SU-DHL-6 (cell line): Measurements from ENCODE around the gene TMPO.

Experiments used
- EZH2phosphoT487 ChIP-seq: fragments of 200-600 bp; sonication (generic), shearing (Covaris generic); conservative IDR thresholded peaks from 2 replicates; pipeline ENCODE4 v1.6.1; 2018; ENCODE audit warnings: mild to moderate bottlenecking, antibody characterized with exemption, low read length, moderate library complexity, mixed read lengths
- TF ChIP-seq, protein P1 (sequence below): fragments of 200-600 bp; sonication (generic); IDR thresholded peaks from one replicate; pipeline ENCODE4 v1.5.1; 2017; ENCODE audit warnings: antibody characterized with exemption, mild to moderate bottlenecking, low read length, moderate library complexity; ENCODE audit not compliant: insufficient read depth, poor library complexity, severe bottlenecking

DNA sequence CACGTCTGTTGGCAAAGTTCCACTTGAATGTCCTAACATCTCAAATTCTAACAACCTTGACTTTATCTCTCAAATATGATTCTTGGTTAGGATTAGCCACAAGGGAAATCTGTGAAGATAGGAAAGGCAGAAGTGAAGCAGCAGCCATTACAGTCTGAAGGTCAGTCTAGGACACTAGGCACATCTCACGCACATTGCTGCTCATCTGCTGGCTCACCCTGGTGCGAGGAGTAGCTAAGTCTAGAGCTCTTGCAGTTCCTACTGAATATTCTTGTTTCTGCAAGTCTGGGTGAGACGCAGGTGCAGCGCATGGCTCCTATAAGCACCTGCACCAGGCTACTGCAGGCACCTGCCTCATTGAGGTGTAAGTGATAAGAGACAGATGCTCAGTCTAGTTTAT, 71.7 kb downstream of the TMPO start:
- TF ChIP-seq, protein P1, sequence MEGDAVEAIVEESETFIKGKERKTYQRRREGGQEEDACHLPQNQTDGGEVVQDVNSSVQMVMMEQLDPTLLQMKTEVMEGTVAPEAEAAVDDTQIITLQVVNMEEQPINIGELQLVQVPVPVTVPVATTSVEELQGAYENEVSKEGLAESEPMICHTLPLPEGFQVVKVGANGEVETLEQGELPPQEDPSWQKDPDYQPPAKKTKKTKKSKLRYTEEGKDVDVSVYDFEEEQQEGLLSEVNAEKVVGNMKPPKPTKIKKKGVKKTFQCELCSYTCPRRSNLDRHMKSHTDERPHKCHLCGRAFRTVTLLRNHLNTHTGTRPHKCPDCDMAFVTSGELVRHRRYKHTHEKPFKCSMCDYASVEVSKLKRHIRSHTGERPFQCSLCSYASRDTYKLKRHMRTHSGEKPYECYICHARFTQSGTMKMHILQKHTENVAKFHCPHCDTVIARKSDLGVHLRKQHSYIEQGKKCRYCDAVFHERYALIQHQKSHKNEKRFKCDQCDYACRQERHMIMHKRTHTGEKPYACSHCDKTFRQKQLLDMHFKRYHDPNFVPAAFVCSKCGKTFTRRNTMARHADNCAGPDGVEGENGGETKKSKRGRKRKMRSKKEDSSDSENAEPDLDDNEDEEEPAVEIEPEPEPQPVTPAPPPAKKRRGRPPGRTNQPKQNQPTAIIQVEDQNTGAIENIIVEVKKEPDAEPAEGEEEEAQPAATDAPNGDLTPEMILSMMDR: no peak
- no peak for TF ChIP-seq EZH2phosphoT487
